DND-41 (cell line): ENCODE measurements around the gene CADM2.

Experiments used
- ATAC-seq: fragments of 200-7000 bp; cut with Tn5 transposase; 3 replicates; pipeline ENCODE4 v1.9.1; 2021; ENCODE audit warnings: low read depth; ENCODE audit not compliant: insufficient read depth
- DNase-seq: peaks from one replicate; pipeline ENCODE4 v3.0.0-alpha.2; 2020
- H2AFZ ChIP-seq: 2 replicates; pipeline ENCODE4 v1.6.0; 2012; ENCODE audit warnings: low read depth, low read length
- H3K27ac ChIP-seq: 2 replicates; pipeline ENCODE4 v1.5.1; 2012; ENCODE audit warnings: low read length, inconsistent platforms
- H3K27me3 ChIP-seq: fragments of 200-600 bp; sonication (generic); 2 replicates; pipeline ENCODE4 v1.6.0; 2012; ENCODE audit warnings: low read length, mild to moderate bottlenecking, inconsistent platforms; ENCODE audit not compliant: insufficient read depth, poor library complexity
- H3K36me3 ChIP-seq: 2 replicates; pipeline ENCODE4 v1.5.1; 2012; ENCODE audit warnings: low read length, inconsistent platforms; ENCODE audit not compliant: insufficient read depth
- H3K4me1 ChIP-seq: 2 replicates; pipeline ENCODE4 v1.5.1; 2012; ENCODE audit warnings: mild to moderate bottlenecking, low read length; ENCODE audit not compliant: insufficient read depth
- H3K4me2 ChIP-seq: 2 replicates; pipeline ENCODE4 v1.6.0; 2012; ENCODE audit warnings: mild to moderate bottlenecking, moderate library complexity, low read length, inconsistent platforms; ENCODE audit not compliant: insufficient read depth
- H3K4me3 ChIP-seq, 2 experiments: fragments of 200-600 bp in 1 of 2; shearing (Covaris generic) in 1 of 2; 2 replicates each; pipeline ENCODE4 v1.5.1; 2012 to 2016; ENCODE audit warnings: inconsistent platforms in 2 of 2, low read length in 2 of 2, mild to moderate bottlenecking in 2 of 2, low read depth in 1 of 2, moderate library complexity in 1 of 2
- H3K79me2 ChIP-seq: 2 replicates; pipeline ENCODE4 v1.6.0; 2012; ENCODE audit warnings: low read length, inconsistent platforms; ENCODE audit not compliant: insufficient read depth
- H3K9ac ChIP-seq: 2 replicates; pipeline ENCODE4 v1.6.0; 2012; ENCODE audit warnings: low read depth, mild to moderate bottlenecking, inconsistent platforms, low read length, moderate library complexity
- H3K9me3 ChIP-seq: 2 replicates; pipeline ENCODE4 v1.5.1; 2012; ENCODE audit warnings: low read length, moderate library complexity, mild to moderate bottlenecking, inconsistent platforms; ENCODE audit not compliant: insufficient read depth, severe bottlenecking
- H4K20me1 ChIP-seq: 2 replicates; pipeline ENCODE4 v1.6.0; 2012; ENCODE audit warnings: low read length; ENCODE audit not compliant: insufficient read depth
- CTCF ChIP-seq: IDR thresholded peaks from 2 replicates; pipeline ENCODE4 v1.5.1; 2012; ENCODE audit warnings: borderline replicate concordance, low read length, moderate library complexity, mild to moderate bottlenecking; ENCODE audit not compliant: poor library complexity, severe bottlenecking; ENCODE audit errors: extremely low read depth
- EZH2 ChIP-seq: IDR thresholded peaks from 3 replicates; pipeline ENCODE4 v1.6.1; 2012; ENCODE audit warnings: borderline replicate concordance, low read depth, mild to moderate bottlenecking, moderate library complexity, low read length, inconsistent platforms; ENCODE audit not compliant: severe bottlenecking

Gene CADM2

GRCh38 chr3:85159376-85159775 lies 200.6 kb downstream of the CADM2 start:
- no peaks in the 10 kb centered on the region for H3K36me3 ChIP-seq
- no peak overlapping the region for H3K4me3 ChIP-seq
- ATAC-seq (no peak), DNase-seq (no peak)
- H3K9ac ChIP-seq: no peak overlapping the region
- no peaks in the 10 kb centered on the region for H4K20me1 ChIP-seq
- no peak overlapping the region for H3K4me2 ChIP-seq
- no peak for TF ChIP-seq EZH2
- no peaks in the 10 kb centered on the region for H3K79me2 ChIP-seq
- no peaks in the 10 kb centered on the region for H3K4me1 ChIP-seq
- H3K27ac ChIP-seq: no peak overlapping the region
- H3K27me3 ChIP-seq: no peaks in the 10 kb centered on the region
- no peaks in the 10 kb centered on the region for H3K9me3 ChIP-seq
- no peak overlapping the region for H2AFZ ChIP-seq

- no peaks in the 10 kb centered on the region for H3K4me1 ChIP-seq
- no peak overlapping the region for H3K9ac ChIP-seq
- ATAC-seq (no peak), DNase-seq (no peak)
- no peak overlapping the region for H3K4me3 ChIP-seq
- no peak overlapping the region for H3K27ac ChIP-seq
- H3K79me2 ChIP-seq: no peaks in the 10 kb centered on the region
- no peaks in the 10 kb centered on the region for H3K27me3 ChIP-seq
- no peaks in the 10 kb centered on the region for H3K9me3 ChIP-seq
- H3K36me3 ChIP-seq: no peaks in the 10 kb centered on the region
- H4K20me1 ChIP-seq: no peaks in the 10 kb centered on the region
- no peak overlapping the region for H3K4me2 ChIP-seq
- no peak for TF ChIP-seq CTCF
- TF ChIP-seq EZH2: no peak
- H2AFZ ChIP-seq: no peak overlapping the region
Measured at GRCh38 chr3:85161544-85161943, 202.8 kb downstream of the CADM2 start.

- H3K36me3 ChIP-seq: no peaks in the 10 kb centered on the region
- DNase-seq (no peak), ATAC-seq (no peak)
- no peak overlapping the region for H3K27ac ChIP-seq
- H3K9ac ChIP-seq: no peak overlapping the region
- H3K4me1 ChIP-seq: no peaks in the 10 kb centered on the region
- H3K4me2 ChIP-seq: no peak overlapping the region
- no peak overlapping the region for H3K4me3 ChIP-seq
- no peak for TF ChIP-seq CTCF
- no peak for TF ChIP-seq EZH2
- H4K20me1 ChIP-seq: no peaks in the 10 kb centered on the region
- H3K79me2 ChIP-seq: no peaks in the 10 kb centered on the region
- H3K9me3 ChIP-seq: no peaks in the 10 kb centered on the region
- H2AFZ ChIP-seq: no peak overlapping the region
- H3K27me3 ChIP-seq: no peaks in the 10 kb centered on the region
Measured at GRCh38 chr3:85162905-85163304, 204.1 kb downstream of the CADM2 start.

- H3K4me3 ChIP-seq: no peak overlapping the region
- no peaks in the 10 kb centered on the region for H4K20me1 ChIP-seq
- no peaks in the 10 kb centered on the region for H3K9me3 ChIP-seq
- H3K9ac ChIP-seq: no peak overlapping the region
- no peaks in the 10 kb centered on the region for H3K79me2 ChIP-seq
- ATAC-seq: no peak
- H3K27me3 ChIP-seq: no peaks in the 10 kb centered on the region
- DNase-seq: no peak
- no peaks in the 10 kb centered on the region for H3K4me1 ChIP-seq
- no peak overlapping the region for H3K27ac ChIP-seq
- no peaks in the 10 kb centered on the region for H3K36me3 ChIP-seq
- TF ChIP-seq EZH2: no peak
- no peak for TF ChIP-seq CTCF
- H2AFZ ChIP-seq: no peak overlapping the region
- H3K4me2 ChIP-seq: no peak overlapping the region
Measured at GRCh38 chr3:85164436-85164835, 205.6 kb downstream of the CADM2 start.
